Activated CD8-positive, alpha-beta T cell treated with anti-CD3 and anti-CD28 coated beads for 36 hours (primary cell): Measurements from ENCODE around the gene POU2F1. TPM values are rescaled to one million over a fixed set of nuclear protein-coding genes. Genes with fewer than 3 reads are reported as not detected.
A peak's percentile ranks its signal among the peaks of the same experiment; 100 is the strongest.

Experiments
- ATAC-seq: fragments of 200-7000 bp; cut with Tn5 transposase; one replicate; pipeline ENCODE4 v1.10.0; 2021; ENCODE audit warnings: mild to moderate bottlenecking, moderate library complexity
- CTCF ChIA-PET: fragments of 350-600 bp; sonication (Branson Sonifier 250); formaldehyde crosslinking; loops from one replicate; lab custom pipeline; 2021; ENCODE audit warnings: antibody characterized with exemption; lab: Charles Lee
- POLR2A ChIA-PET: fragments of 350-600 bp; sonication (Branson Sonifier 250); formaldehyde crosslinking; loops from one replicate; lab custom pipeline; 2021; ENCODE audit warnings: antibody characterized with exemption; lab: Charles Lee
- DNase-seq: peaks from one replicate; pipeline ENCODE4 v3.0.0-alpha.2; 2020
- H3K27ac Mint-ChIP-seq: one replicate; pipeline ENCODE4 v1.8.0; 2021; ENCODE audit warnings: mild to moderate bottlenecking, mixed read lengths
- H3K27me3 Mint-ChIP-seq: one replicate; pipeline ENCODE4 v1.8.0; 2021; ENCODE audit warnings: mixed read lengths
- H3K36me3 Mint-ChIP-seq: one replicate; pipeline ENCODE4 v1.8.0; 2021; ENCODE audit warnings: low read depth, mixed read lengths
- H3K4me1 Mint-ChIP-seq: one replicate; pipeline ENCODE4 v1.8.0; 2021; ENCODE audit warnings: low read depth, mixed read lengths
- H3K4me3 Mint-ChIP-seq: one replicate; pipeline ENCODE4 v1.8.0; 2021; ENCODE audit warnings: mild to moderate bottlenecking, moderate library complexity, mixed read lengths
- H3K9me3 Mint-ChIP-seq: one replicate; pipeline ENCODE4 v1.8.0; 2021; ENCODE audit warnings: mixed read lengths
- CTCF ChIP-seq: fragments of 200-600 bp; IDR thresholded peaks from one replicate; pipeline ENCODE4 v1.8.0; 2022; ENCODE audit warnings: antibody characterized with exemption, mild to moderate bottlenecking
- intact Hi-C: fragments of 100-400 bp; cut with micrococcal nuclease; formaldehyde crosslinking; loops from one replicate; pipeline ENCODE4 v1.10.0; 2022
- total RNA-seq, 2 experiments: library from RNA; stranded (reverse); gene quantifications; one replicate each; pipeline ENCODE4 v1.2.3, GENCODE V29; 2021

Gene POU2F1
- total RNA-seq, 2 experiments from 2014 or later: 23.6 to 24.2 TPM

- ChIA-PET POLR2A (no interaction called here), CTCF (no interaction called here)
- Mint-ChIP-seq H3K9me3 (no peaks in the 10 kb centered on the region), H3K36me3 (no peaks in the 10 kb centered on the region), H3K27ac (no peak overlapping the region), H3K4me3 (no peak overlapping the region), H3K27me3 (peaks cover 1% of the 10 kb centered on the region), H3K4me1 (no peaks in the 10 kb centered on the region)
- no peak for DNase-seq
- intact Hi-C loops: no loop called here
- ATAC-seq: no peak
- no peak for TF ChIP-seq CTCF
Measured at GRCh38 chr1:167186771-167187170, 33.9 kb upstream of the POU2F1 start.

GRCh38 chr1:167190747-167191237, 29.9 kb upstream of the POU2F1 start:
- no peaks in the 10 kb centered on the region for H3K36me3 Mint-ChIP-seq
- no peaks in the 10 kb centered on the region for H3K4me1 Mint-ChIP-seq
- ATAC-seq (no peak), DNase-seq (no peak)
- H3K27me3 Mint-ChIP-seq: peaks cover 3% of the 10 kb centered on the region
- CTCF ChIA-PET: no interaction called here
- TF ChIP-seq CTCF: no peak
- POLR2A ChIA-PET: no interaction called here
- no peak overlapping the region for H3K27ac Mint-ChIP-seq
- no peak overlapping the region for H3K4me3 Mint-ChIP-seq
- H3K9me3 Mint-ChIP-seq: no peaks in the 10 kb centered on the region
- intact Hi-C loops: no loop called here

- Mint-ChIP-seq H3K27ac (no peak overlapping the region), H3K4me3 (no peak overlapping the region), H3K4me1 (peaks cover 3% of the 10 kb centered on the region), H3K9me3 (no peaks in the 10 kb centered on the region), H3K36me3 (no peaks in the 10 kb centered on the region), H3K27me3 (peaks cover 3% of the 10 kb centered on the region)
- intact Hi-C loops: no loop called here
- POLR2A ChIA-PET: no interaction called here
- ATAC-seq (no peak), DNase-seq (no peak)
- no peak for TF ChIP-seq CTCF
- CTCF ChIA-PET: no interaction called here
Measured at GRCh38 chr1:167191958-167192357, 28.7 kb upstream of the POU2F1 start.

- no peak overlapping the region for H3K4me3 Mint-ChIP-seq
- ATAC-seq: no peak
- intact Hi-C loops: no loop called here
- ChIA-PET CTCF (interaction anchor here (1.4 kb wide), 1 partner anchor 127 kb away, joined by 3 read pairs; no protein-coding TSS in a partner anchor), POLR2A (no interaction called here)
- H3K4me1 Mint-ChIP-seq: peaks cover 3% of the 10 kb centered on the region
- no peak for TF ChIP-seq CTCF
- H3K27me3 Mint-ChIP-seq: peaks cover 3% of the 10 kb centered on the region
- DNase-seq: no peak
- no peaks in the 10 kb centered on the region for H3K36me3 Mint-ChIP-seq
- no peak overlapping the region for H3K27ac Mint-ChIP-seq
- H3K9me3 Mint-ChIP-seq: no peaks in the 10 kb centered on the region
Measured at GRCh38 chr1:167194182-167194581, 26.5 kb upstream of the POU2F1 start.

GRCh38 chr1:167196166-167196565, 24.5 kb upstream of the POU2F1 start:
- Mint-ChIP-seq H3K9me3 (no peaks in the 10 kb centered on the region), H3K27ac (no peak overlapping the region), H3K4me3 (no peak overlapping the region), H3K4me1 (peaks cover 6% of the 10 kb centered on the region), H3K36me3 (no peaks in the 10 kb centered on the region), H3K27me3 (peaks cover 2% of the 10 kb centered on the region)
- DNase-seq (no peak), ATAC-seq (peak; percentile 54)
- TF ChIP-seq CTCF: no peak
- CTCF ChIA-PET: no interaction called here
- POLR2A ChIA-PET: no interaction called here
- intact Hi-C loops: no loop called here
